Heart left ventricle (tissue), 16 donors: Measurements from ENCODE around the gene DDX46. TPM values are rescaled to one million over a fixed set of nuclear protein-coding genes. Genes with fewer than 3 reads are reported as not detected.

Experiments used
- ATAC-seq, 4 donors: fragments of 200-7000 bp; cut with Tn5 transposase; one replicate each; pipeline ENCODE4 v1.9.1; 2020 to 2022; ENCODE audit warnings: moderate library complexity in 4 of 4, mild to moderate bottlenecking in 3 of 4, moderate number of reproducible peaks in 1 of 4
- DNase-seq, 5 donors: peaks; one replicate each; pipeline ENCODE4 v3.0.0-alpha.2; 2020
- H3K27ac ChIP-seq, 12 donors: fragments of 200-600 bp; sonication (generic) in 4 of 12; one replicate each; pipeline versions ENCODE4 v1.5.0 to v1.8.0; 2016 to 2022; ENCODE audit warnings: mild to moderate bottlenecking in 2 of 12
- H3K27me3 ChIP-seq, 9 donors: fragments of 200-600 bp; sonication (generic) in 2 of 9; one replicate each; pipeline versions ENCODE4 v1.5.1 to v1.8.0; 2016 to 2022; ENCODE audit warnings: mild to moderate bottlenecking in 3 of 9
- H3K36me3 ChIP-seq, 9 donors: fragments of 200-600 bp; sonication (generic) in 2 of 9; one replicate each; pipeline versions ENCODE4 v1.5.0 to v1.8.0; 2018 to 2022; ENCODE audit warnings: mild to moderate bottlenecking in 2 of 9
- H3K4me1 ChIP-seq, 12 donors: fragments of 200-600 bp; sonication (generic) in 4 of 12; one replicate each; pipeline versions ENCODE4 v1.5.0 to v1.8.0; 2016 to 2022; ENCODE audit warnings: mild to moderate bottlenecking in 3 of 12
- H3K4me3 ChIP-seq, 12 donors: fragments of 200-600 bp; sonication (generic) in 4 of 12; one replicate each; pipeline versions ENCODE4 v1.5.0 to v1.8.0; 2017 to 2022; ENCODE audit warnings: mild to moderate bottlenecking in 9 of 12, moderate library complexity in 4 of 12
- H3K9me3 ChIP-seq, 12 donors: fragments of 200-600 bp; sonication (generic) in 4 of 12; one replicate each; pipeline versions ENCODE4 v1.5.0 to v1.8.0; 2016 to 2022; ENCODE audit warnings: mild to moderate bottlenecking in 1 of 12
- POLR2A ChIP-seq, 2 donors: fragments of 450-650 bp; IDR thresholded peaks; one replicate each; pipeline ENCODE4 v1.6.1; 2017; ENCODE audit warnings: antibody characterized with exemption in 2 of 2, mild to moderate bottlenecking in 2 of 2, moderate library complexity in 2 of 2
- WGBS, 4 donors: extraction: QIAGEN DNeasy Blood & Tissue Kit in 2 of 4; methylation state at CpG; one replicate each; pipeline versions ENCODE4 v1.1.5 to v1.1.7; 2013 to 2018; 5-methylcytosine and 5-hydroxymethylcytosine counted together
- intact Hi-C, 10 donors: fragments of 100-400 bp; cut with DNase I; formaldehyde crosslinking; loops; one replicate each; pipeline versions ENCODE4 v1.11.1 to v1.14.2; 2022
- polyA plus RNA-seq, 2 donors: library from polyadenylated mRNA; stranded (reverse); fragments of 200-250 nt; gene quantifications; one replicate each; pipeline ENCODE4 v1.2.3, GENCODE V29; 2013
- total RNA-seq, 9 donors: library from RNA; depleted of rRNA in 2 of 9; stranded (reverse); fragments of >200 nt in 2 of 9; fragmentation: NEBNext Ultra II Directional in 3 of 9; extraction: Animal tissue kit (Norgen Biotek cat#: 25700) in 3 of 9; gene quantifications; one replicate each; pipeline versions ENCODE4 v1.1.0 to v1.2.4, GENCODE V29; 2016 to 2023
- TF ChIP-seq, protein P1 (sequence below), 12 donors: fragments of 200-600 bp; sonication (generic) in 4 of 12; IDR thresholded peaks; one replicate each; pipeline versions ENCODE4 v1.5.0 to v1.8.0; 2018 to 2022; ENCODE audit warnings: antibody characterized with exemption in 12 of 12, mild to moderate bottlenecking in 5 of 12
- donor health status: ischemic (EF 13 %, LVEDD 7.1; RV severe dilation, severe dysfunction).
- donor health status: healthy with polysubstance abuse.
- donor health status: DM: no; HTN: yes; CAD: no.
- donor health status: DM: no; HTN: no; CAD: no.
- donor health status: ischemic (EF 25% LVEDD 6.9; RV normal size, moderate dysfunction).
- donor health status: ischemic (EF 25% LVEDD 5.7; RV mildly dilated, moderate dysfunction).
- donor health status: healthy.
- donor health status: DM: yes; HTN: yes; CAD: no.
- donor health status: ischemic (EF 35%, LVEDD 5.7; RV mildly dilated, moderate dysfunction).
- donor health status: nonischemic (EF 11% LVEDD 7.7; RV severe dilation, severe dysfunction).
- donor health status: DM: yes; HTN: yes; CAD: no.
- donor health status: PGD.
- donor health status: ischemic (EF 29% LVEDD 5.4; RV normal size, mild dysfunction).
- donor health status: nonischemic (EF 23%, LVEDD 6.1; RV moderate dilation, normal function).

The DDX46 gene
- total and polyA plus RNA-seq, 11 donors: 14.3 to 37.0 (median 28.8) TPM

GRCh38 chr5:134793111-134793510, 34.5 kb downstream of the DDX46 start:
- intact Hi-C loops: no loop called here
- H3K9me3 ChIP-seq: no peaks in the 10 kb centered on the region
- no peak overlapping the region for H3K27ac ChIP-seq
- H3K27me3 ChIP-seq: no peaks in the 10 kb centered on the region
- TF ChIP-seq, protein P1, sequence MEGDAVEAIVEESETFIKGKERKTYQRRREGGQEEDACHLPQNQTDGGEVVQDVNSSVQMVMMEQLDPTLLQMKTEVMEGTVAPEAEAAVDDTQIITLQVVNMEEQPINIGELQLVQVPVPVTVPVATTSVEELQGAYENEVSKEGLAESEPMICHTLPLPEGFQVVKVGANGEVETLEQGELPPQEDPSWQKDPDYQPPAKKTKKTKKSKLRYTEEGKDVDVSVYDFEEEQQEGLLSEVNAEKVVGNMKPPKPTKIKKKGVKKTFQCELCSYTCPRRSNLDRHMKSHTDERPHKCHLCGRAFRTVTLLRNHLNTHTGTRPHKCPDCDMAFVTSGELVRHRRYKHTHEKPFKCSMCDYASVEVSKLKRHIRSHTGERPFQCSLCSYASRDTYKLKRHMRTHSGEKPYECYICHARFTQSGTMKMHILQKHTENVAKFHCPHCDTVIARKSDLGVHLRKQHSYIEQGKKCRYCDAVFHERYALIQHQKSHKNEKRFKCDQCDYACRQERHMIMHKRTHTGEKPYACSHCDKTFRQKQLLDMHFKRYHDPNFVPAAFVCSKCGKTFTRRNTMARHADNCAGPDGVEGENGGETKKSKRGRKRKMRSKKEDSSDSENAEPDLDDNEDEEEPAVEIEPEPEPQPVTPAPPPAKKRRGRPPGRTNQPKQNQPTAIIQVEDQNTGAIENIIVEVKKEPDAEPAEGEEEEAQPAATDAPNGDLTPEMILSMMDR (IDR thresholded peaks at IDR 0.05): no peak
- TF ChIP-seq POLR2A (IDR thresholded peaks at IDR 0.05): no peak
- H3K4me3 ChIP-seq: no peak overlapping the region
- peaks cover 0 to 100% (median 99%) of the 10 kb centered on the region in 9 donors for H3K36me3 ChIP-seq
- ATAC-seq (no peak), DNase-seq (no peak)
- no peaks in the 10 kb centered on the region for H3K4me1 ChIP-seq
- WGBS, 4 donors: 91 to 97% (median 94%) methylated on average over 4 of the region's 4 CpGs

- Histone ChIP-seq H3K4me3 (no peak overlapping the region), H3K4me1 (no peaks in the 10 kb centered on the region), H3K27me3 (no peaks in the 10 kb centered on the region), H3K36me3 (peaks cover 0 to 100% (median 100%) of the 10 kb centered on the region in 9 donors), H3K27ac (no peak overlapping the region), H3K9me3 (no peaks in the 10 kb centered on the region)
- 84 to 94% (median 87%) methylated on average over 2 of the region's 2 CpGs for WGBS, 4 donors
- intact Hi-C loops: no loop called here
- ATAC-seq: no peak
- TF ChIP-seq POLR2A (IDR thresholded peaks at IDR 0.05): no peak
- TF ChIP-seq, protein P1 (IDR thresholded peaks at IDR 0.05): no peak
- no peak for DNase-seq
Observed at GRCh38 chr5:134794082-134794481, 35.5 kb downstream of the DDX46 start.

GRCh38 chr5:134794819-134795218, 36.2 kb downstream of the DDX46 start:
- Histone ChIP-seq H3K4me1 (no peaks in the 10 kb centered on the region), H3K27me3 (no peaks in the 10 kb centered on the region), H3K27ac (no peak overlapping the region), H3K36me3 (peaks cover 0 to 100% (median 99%) of the 10 kb centered on the region in 9 donors), H3K4me3 (no peak overlapping the region), H3K9me3 (no peaks in the 10 kb centered on the region)
- no peak for ATAC-seq
- intact Hi-C loops: no loop called here
- DNase-seq: no peak
- 92 to 96% (median 95%) methylated on average over 8 of the region's 8 CpGs for WGBS, 4 donors
- TF ChIP-seq, protein P1 (IDR thresholded peaks at IDR 0.05): no peak
- TF ChIP-seq POLR2A (IDR thresholded peaks at IDR 0.05): no peak

GRCh38 chr5:134798468-134798867, 39.9 kb downstream of the DDX46 start:
- Histone ChIP-seq H3K4me1 (no peaks in the 10 kb centered on the region), H3K27ac (no peak overlapping the region), H3K4me3 (no peak overlapping the region), H3K9me3 (no peaks in the 10 kb centered on the region), H3K36me3 (peaks cover 0 to 100% (median 96%) of the 10 kb centered on the region in 9 donors), H3K27me3 (no peaks in the 10 kb centered on the region)
- no peak for DNase-seq
- WGBS, 4 donors: 89 to 92% (median 91%) methylated on average over 5 of the region's 5 CpGs
- TF ChIP-seq POLR2A (IDR thresholded peaks at IDR 0.05): no peak
- TF ChIP-seq, protein P1 (IDR thresholded peaks at IDR 0.05): no peak
- intact Hi-C loops: no loop called here
- no peak for ATAC-seq
